NK-92 treated with Interleukin-12 subunit alpha and Interleukin-12 subunit beta, amount 100 ng/mL, for 24 hours (cell line): Measurements from ENCODE around the gene IDS.
"Not testable (repeated sequence)": the region's sequence is repeated elsewhere in the genome, so short reads cannot be mapped to it uniquely, and the experiment has no call there.

Experiments used
- DNase-seq: peaks from one replicate; lab custom pipeline; 2025; lab: John Stamatoyannopoulos, UW

Gene IDS

DNA sequence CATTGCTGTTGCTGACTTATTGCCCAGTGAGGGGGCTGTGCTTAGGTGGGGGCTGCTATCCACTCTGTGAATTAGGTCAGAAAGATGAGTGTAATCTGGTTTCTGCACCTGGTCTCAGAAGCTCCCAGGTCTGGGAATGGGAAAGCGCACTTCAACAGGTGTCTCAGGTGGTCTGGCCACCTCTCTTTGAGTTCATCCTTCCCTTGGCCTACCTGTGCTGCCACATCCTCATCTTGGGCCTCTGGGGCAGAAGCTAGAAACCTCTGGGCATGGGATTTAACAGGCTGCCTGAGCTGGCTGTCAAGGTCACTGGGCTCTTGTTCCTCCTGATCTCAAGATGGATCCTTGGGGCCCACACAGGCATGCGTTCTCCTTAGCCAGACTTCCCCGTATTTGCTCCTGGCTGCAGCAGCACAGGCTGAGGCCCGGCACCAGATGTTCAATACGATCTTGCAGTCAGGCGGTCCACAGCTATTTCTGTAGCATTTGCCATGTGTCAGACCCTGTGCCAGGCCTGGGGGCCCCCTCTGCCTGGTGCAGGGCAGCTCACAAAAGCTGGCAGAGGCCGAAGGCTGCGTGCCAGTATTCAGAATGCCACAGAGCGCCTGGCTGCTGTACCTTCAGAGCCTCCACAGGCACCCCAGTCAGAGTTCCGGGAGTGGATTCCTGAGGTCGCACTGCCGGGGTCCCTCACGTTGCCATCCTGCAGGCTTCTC is 21.4 kb upstream of the IDS start:
- DNase-seq, result not testable (repeated sequence)

DNA sequence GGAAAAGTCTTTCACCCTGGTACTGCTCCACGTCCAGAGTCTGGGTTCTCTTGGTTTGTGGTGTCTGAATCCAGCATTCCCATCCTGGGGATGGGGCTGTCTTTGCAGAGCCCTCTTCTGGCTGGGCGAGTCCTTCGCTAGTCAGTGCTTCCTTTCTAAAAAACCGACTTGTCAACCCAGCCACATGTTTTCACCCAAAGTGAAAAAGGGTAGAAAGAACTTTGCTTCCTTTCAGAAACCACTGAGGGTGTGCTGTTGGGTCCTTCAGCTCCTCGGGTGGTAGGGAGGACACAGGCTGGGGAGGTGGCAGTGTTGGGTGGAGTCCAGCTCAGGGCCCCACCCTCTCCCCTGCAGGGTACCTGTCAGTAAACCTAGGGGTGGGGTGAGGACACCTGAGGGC is 20.8 kb upstream of the IDS start:
- not testable (repeated sequence) for DNase-seq

DNA sequence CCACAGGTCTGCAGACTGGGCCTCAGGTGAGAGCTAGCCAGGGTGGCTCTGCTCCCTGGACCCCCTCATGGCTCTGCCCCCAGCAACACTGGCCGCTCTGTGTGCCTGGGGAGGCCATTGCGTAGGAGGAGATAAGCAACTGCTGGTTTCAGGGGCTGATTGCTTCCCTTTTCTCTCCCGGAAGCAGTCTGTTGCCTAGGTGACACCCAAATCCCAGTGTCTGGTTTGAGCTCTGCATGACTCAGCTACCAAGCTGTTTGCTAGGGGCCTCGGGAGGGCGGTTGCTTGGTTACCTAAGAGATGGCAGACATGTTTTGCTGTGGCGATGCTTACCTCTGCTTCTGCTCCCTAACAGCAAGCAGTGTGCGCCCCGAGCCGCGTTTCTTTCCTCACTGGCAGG is 20.3 kb upstream of the IDS start:
- peak; percentile 26 for DNase-seq

DNA sequence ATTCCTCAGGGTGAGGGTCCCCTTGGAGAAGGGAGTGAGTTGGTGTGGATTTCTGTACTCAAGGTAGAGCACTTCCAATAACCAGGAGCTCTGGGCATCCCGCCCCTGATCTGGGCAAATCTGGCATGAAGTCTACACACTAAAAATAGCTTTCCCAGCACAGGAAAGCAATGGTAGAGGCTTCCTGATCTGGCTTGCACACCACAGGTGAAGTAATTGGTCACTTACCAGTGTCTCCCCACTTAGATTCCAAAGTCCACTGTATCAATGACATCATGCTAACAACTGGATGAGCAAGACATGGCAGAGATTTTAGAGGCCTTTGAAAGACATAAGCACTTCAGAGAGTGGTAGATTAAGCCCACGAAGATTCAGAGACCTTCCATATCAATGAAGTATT is 17.8 kb upstream of the IDS start:
- no peak for DNase-seq

DNA sequence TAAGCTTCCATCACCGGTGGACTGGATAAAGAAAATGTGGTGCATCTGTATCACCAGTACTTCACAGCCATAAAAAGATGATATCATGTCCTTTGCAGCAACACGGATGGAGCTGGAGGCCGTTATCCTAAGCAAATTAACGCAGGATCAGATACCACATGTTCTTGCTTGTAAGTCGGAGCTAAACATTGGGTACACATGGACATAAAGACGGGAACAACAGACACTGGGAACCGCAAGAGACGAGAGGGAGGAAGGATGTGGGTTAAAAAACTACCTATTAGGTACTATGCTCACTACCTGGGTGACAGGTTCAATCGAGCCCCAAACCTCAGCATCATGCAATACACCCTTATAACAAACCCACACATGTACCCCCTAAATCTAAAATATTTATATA is 16.3 kb upstream of the IDS start:
- DNase-seq, result no peak

DNA sequence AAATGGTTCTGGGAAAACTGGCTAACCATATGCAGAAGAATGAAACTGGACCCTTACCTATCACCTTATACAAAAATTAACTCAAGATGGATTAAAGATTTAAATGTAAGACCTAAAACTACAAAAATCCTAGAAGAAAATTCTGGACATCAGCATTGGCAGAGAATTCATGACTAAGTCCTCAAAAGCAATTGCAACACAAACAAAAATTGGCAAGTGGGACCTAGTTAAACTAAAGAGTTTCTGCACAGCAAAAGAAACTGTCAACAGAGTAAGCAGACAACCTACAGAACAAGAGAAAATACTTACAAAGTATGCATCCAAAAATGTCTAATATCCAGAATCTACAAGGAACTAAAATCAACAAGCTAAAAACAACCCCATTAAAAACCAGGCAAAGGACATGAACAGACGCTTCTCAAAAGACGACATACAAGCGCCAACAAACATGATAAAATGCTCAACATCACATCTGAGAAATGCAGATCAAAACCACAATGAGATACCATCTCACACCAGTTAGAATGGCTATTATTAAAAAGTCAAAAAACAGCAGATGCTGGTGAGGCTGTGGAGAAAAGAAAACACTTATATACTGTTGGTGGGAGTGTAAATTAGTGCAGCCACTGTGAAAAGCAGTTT is 15.7 kb upstream of the IDS start:
- DNase-seq, result not testable (repeated sequence)

DNA sequence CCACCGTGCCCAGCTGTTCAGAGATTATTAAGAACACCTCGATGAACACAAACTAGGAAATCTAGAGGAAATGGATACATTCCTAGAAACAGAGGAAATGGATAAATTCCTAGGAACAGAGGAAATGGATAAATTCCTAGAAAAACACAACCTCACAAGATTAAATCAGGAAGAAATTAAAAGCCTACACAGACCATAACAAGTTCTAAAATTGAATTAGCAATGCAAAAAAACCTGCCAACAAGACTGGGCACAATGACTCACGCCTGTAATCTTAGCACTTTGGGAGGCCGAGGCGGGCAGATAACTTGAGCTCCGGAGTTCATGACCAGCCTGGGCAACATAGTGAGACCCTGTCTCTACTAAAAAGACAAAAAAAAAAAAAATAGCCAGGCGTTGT is 13.1 kb upstream of the IDS start:
- no peak for DNase-seq

DNA sequence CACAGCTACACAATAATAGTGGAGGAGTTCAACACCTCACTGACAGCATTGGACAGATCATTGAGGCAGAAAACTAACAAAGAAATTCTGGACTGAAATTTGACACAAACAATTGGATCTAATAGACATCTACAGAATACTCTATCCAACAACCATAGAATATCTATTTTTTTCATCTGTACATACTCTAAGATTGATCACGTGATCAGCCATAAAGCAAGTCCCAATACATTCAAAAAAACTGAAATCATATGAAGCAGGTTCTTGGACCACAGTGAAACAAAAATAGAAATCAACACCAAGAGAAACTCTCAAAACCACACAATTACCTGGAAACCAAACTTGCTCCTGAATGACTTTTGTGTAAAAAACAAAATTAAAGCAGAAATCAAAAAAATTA is 12.2 kb upstream of the IDS start:
- no peak for DNase-seq

DNA sequence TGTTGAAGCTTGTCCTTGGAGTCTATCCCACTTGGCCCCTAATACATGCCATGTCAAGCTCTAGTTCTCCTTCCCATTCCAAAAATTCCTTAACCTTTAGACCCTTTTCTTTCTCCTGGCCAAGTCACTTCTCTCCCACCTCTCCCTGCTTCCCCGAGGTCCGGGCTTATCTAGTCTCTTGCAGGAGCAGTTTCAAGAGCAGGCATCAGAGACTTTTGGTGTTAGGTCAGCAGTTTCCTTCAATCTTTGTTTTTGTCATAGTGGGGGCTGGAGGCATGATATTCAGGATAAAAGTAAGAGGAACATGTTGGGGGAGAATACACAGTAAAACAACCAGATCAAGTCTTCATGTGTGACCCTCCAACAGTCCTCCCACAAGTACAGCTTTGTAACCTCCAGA is 11.5 kb upstream of the IDS start:
- DNase-seq, result no peak

DNA sequence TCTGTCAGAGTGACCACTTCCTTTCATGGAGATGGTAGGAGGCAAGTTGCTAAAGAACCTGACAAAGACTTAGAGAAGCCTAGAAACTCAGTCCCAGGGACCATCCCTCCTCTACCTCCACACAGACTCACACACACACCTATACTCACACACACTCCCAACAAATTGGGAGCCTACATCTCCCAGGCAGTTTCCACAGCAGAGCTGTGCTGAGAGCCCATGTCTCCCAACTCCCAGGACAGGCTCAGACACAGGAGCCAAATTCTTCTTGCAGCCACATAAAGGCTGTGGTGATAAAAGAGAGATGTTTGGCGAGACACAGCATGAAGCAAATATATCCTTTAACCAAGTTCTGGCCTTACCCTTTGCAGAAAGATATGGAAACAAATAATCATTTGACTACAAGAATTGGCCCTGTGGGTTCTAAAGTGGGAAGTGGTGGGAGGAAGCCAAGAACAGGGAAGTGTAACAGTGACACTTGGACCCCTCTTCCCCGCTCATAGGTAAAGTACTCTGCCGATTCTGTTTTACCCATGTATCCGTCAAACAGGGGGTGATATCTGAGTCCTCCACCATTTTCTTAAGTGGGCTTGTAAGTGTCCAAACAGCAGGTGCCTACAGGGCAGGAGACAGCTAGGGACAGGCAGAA is 11.0 kb upstream of the IDS start:
- no peak for DNase-seq

DNA sequence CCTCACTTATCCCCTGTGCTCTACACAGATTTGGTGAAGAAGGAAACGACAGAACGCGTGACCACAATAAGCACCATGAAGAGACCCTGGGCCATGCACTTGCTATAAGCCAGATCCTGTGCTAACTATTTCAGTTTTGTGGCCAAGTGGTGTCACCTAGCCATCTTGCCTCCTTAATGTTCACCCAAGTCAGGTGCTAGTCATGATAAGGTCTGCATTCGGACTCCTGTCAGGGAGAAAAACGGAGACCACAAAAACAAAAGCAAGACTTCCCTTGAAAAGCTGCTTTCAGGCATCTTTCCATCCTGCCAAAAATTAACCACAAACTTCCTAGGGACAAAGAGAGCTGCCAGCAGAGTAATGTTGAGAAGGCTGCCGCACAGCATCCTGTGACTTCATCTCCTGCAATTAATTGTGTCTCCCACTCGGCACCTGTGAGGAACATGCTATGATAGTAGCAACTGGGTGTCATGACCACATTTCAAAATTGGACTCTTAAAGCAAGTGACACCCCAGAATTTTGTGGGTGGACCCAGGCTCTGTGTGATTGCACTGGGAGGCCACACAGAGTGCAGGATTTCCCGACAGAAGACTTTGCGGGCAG is 8.8 kb upstream of the IDS start:
- no peak for DNase-seq

DNA sequence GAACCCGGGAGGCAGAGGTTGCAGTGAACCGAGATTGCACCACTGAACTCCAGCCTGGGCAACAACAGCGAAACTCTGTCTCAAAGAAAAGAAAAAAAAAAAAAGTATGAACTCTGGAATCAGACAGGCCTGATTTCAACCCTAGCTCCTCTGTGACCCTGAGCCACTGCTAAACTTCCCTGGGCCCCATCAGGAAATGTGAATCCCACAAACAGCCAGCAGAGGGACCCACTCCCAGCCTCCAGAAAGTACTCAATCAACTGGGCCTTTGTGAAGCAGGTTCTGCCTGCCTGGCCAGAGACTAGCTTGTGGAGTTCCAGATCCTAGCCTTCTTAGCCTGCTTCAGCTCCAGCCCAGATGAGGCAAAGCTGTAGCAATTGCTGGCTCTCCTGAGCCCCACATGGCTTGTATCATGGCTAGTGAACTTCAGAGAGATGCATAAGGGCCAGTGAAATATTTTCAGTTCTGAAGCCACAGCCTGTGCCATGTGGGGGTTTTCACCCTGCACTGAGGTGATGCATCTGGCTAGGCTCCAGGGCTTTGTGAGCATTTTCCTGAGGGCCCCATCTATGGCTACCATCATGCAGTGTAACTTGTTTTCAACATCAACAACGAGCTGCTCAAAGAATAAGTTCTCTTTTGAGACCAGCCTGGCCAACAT is 7.2 kb upstream of the IDS start:
- DNase-seq, result peak; percentile 27

DNA sequence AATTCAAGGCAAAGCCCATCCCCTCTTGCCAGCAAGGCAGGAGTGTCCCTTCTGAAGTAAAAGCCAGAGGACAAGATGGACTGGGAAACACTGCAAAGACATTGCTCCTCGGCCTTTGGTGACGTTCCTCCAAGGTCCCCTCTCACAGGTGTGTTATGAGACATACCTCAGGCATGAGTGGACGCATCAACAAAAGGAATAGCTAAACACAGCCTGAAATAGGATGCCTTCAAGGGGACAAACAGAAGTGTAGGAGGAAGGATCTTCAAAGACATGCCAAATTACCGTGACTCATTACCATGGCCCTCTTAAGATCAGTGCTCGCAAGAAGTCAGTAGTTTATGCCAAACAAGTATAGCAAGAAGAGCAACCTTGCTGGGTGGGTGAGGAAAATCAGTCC is 6.0 kb upstream of the IDS start:
- no peak for DNase-seq

DNA sequence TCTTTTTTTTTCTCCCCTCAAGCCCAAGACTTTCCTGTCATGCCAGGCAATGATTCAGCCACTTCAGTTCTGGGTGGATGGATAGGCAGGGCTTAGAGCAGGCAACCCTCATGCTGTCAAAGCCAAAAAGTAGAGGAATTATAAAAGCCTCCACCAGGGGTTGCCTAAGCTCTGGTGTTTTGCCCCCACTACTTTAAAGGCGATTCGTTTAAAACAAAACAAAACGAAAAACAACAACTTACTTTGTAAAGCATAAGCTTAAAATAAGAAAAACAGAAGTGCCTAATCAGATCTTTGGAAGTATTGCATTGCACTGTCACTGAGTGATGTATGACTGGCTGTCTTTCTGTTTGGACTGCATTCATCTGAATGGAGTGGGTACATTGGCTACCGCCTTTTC is 5.3 kb upstream of the IDS start:
- no peak for DNase-seq

DNA sequence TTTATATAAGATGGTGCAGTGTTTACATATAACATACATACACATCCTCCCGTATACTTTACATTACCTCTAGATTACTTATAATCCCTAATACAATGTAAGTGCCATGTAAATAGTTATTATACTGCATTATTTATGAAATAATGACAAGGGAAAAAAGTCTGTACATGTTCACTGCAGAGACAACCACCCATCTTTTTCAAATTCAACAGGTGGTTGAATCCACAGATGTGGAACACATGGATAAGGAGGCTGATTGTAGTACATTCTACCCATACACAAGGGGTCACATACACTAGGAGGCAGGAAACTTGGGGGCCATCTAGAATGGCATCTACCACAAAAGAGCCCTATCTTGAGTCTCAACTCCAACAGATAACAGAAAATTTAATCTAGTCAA is 3.4 kb upstream of the IDS start:
- no peak for DNase-seq

DNA sequence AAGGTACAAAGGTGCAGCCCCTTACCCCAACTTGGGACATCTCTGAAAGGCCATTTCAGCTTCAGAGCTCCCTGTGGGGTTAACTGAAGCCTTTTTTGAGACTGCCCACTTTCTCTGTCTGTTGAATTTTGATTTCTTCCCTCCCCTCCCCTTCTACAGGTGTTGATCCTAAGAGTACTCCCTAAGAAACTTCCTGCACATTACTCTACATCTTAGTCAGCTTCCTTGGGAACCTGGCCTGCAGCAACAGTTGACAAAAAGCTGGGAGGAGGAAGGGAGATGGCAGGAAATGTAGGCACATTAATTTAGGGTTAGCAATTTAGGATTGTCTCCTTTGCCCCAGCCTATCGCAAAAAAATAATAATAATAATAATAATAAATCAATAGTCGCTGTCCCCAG is 1.2 kb upstream of the IDS start:
- DNase-seq, result no peak

DNA sequence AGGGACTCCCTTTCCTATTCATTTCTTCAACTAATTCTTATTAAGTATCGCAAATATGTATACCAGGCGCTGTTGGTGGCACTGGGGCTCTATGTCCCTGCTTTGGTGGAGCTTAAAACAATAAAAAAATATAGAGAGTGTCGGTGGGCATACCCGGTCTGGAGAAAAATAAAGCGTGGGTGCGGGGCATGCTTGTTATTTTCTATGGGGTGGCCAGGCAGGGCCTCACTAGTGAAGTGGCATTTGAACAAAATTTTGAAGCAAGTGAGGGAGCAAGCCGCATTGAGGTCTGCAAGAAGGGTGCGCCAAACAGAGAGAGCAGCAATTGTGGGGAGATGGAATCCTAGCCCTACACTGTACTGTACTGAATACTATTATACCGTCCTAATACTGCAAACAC is 565 bp upstream of the IDS start:
- no peak for DNase-seq

DNA sequence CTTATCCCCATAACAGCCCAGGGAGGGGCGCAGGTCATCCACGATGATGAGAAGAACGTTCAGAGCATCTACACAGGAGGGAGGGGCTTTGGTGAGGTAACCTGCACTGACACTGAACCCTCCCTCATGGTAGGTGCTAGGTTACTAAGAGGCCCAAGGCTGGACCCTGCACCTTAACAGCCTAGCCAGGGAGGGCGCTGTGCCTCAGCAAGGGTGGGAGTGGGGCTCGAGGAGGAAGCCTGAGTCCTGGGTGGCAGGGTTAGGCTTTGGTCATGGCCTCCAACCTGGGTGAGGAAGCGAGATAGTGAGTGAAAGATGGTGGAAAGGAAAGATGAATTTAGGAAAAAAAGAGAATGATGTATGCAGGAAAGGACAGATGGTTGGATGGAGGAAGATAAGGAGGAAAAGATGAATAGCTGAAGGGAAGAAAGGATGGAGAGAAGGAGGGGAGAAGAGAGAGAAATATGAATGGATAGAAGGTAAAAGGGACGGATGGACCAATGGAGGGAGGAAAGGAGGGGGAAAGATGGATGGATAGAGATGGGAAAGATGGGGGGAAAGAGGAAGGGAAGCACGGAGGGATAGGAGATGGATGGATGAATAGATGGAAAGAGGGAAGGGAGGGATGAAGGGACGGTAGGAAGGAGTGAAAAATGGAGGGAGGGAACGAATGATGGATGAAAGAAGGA is 736 bp downstream of the IDS start:
- DNase-seq, result peak; percentile 70

DNA sequence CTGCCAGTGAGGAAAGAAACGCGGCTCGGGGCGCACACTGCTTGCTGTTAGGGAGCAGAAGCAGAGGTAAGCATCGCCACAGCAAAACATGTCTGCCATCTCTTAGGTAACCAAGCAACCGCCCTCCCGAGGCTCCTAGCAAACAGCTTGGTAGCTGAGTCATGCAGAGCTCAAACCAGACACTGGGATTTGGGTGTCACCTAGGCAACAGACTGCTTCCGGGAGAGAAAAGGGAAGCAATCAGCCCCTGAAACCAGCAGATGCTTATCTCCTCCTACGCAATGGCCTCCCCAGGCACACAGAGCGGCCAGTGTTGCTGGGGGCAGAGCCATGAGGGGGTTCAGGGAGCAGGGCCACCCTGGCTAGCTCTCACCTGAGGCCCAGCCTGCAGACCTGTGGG is 1.7 kb downstream of the IDS start:
- DNase-seq, result peak; percentile 45

DNA sequence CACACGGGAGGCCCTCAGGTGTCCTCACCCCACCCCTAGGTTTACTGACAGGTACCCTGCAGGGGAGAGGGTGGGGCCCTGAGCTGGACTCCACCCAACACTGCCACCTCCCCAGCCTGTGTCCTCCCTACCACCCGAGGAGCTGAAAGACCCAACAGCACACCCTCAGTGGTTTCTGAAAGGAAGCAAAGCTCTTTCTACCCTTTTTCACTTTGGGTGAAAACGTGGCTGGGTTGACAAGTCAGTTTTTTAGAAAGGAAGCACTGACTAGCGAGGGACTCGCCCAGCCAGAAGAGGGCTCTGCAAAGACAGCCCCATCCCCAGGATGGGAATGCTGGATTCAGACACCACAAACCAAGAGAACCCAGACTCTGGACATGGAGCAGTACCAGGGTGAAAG is 2.2 kb downstream of the IDS start:
- DNase-seq, result not testable (repeated sequence)

DNA sequence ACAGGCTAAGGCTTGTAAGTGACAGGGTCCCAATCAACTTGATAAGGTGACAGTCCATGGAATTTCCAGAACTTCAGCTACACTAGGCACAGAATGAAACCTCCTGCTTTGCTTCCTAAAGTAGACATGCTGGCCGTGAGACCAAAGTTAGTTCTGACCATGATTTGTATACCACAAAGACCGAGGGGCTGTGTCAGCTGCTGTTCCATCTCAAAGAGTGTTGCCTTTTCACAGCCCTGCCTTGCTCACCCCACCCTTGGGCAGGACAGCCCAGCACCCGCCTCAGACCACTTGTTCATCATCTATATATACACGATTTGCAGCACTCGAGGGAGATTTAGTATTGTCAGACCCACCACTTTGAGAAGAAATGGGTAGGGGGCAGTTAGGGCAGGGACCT is 5.3 kb downstream of the IDS start:
- DNase-seq, result no peak

DNA sequence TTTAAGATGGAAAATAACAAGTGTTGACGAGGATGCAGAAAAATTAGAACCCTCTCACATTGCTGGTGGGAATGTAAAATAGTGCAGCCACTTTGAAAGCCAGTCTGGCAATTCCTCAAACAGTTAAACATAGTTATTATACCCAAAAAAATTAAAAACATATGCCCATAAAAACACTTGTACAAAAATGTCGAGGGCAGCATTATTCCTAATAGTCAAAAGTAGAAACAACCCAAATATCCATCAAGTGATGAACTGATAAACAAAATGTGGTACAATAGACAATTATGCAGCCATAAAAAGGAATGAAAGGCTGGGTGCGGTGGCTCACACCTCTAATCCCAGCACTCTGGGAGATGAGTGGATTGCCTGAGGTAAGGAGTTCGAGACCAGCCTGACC is 6.3 kb downstream of the IDS start:
- DNase-seq, result no peak
